22Rv1 (cell line): ENCODE measurements around the gene GABARAPL1.

ENCODE experiments used
- H3K27ac ChIP-seq: fragments of 450-650 bp; 2 replicates; pipeline ENCODE4 v1.5.1; 2017
- ZFX ChIP-seq: fragments of 450-650 bp; IDR thresholded peaks from 2 replicates; pipeline ENCODE4 v1.6.1; 2017; ENCODE audit warnings: antibody characterized with exemption, borderline replicate concordance
- TF ChIP-seq, protein P1 (sequence below): fragments of 450-650 bp; IDR thresholded peaks from 2 replicates; pipeline ENCODE4 v1.5.1; 2017; ENCODE audit warnings: mild to moderate bottlenecking

The GABARAPL1 gene

DNA sequence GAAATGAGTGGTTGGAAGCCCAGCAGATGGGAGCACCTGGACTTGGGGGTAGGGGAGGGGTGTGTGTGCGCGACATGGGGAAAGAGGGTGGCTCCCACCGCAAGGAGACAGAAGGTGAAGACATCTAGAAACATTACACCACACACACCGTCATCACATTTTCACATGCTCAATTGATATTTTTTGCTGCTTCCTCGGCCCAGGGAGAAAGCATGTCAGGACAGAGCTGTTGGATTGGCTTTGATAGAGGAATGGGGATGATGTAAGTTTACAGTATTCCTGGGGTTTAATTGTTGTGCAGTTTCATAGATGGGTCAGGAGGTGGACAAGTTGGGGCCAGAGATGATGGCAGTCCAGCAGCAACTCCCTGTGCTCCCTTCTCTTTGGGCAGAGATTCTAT, 9.2 kb downstream of the GABARAPL1 start:
- H3K27ac ChIP-seq, result no peak overlapping the region
- TF ChIP-seq, protein P1, sequence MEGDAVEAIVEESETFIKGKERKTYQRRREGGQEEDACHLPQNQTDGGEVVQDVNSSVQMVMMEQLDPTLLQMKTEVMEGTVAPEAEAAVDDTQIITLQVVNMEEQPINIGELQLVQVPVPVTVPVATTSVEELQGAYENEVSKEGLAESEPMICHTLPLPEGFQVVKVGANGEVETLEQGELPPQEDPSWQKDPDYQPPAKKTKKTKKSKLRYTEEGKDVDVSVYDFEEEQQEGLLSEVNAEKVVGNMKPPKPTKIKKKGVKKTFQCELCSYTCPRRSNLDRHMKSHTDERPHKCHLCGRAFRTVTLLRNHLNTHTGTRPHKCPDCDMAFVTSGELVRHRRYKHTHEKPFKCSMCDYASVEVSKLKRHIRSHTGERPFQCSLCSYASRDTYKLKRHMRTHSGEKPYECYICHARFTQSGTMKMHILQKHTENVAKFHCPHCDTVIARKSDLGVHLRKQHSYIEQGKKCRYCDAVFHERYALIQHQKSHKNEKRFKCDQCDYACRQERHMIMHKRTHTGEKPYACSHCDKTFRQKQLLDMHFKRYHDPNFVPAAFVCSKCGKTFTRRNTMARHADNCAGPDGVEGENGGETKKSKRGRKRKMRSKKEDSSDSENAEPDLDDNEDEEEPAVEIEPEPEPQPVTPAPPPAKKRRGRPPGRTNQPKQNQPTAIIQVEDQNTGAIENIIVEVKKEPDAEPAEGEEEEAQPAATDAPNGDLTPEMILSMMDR, result no peak
- TF ChIP-seq ZFX, result no peak

DNA sequence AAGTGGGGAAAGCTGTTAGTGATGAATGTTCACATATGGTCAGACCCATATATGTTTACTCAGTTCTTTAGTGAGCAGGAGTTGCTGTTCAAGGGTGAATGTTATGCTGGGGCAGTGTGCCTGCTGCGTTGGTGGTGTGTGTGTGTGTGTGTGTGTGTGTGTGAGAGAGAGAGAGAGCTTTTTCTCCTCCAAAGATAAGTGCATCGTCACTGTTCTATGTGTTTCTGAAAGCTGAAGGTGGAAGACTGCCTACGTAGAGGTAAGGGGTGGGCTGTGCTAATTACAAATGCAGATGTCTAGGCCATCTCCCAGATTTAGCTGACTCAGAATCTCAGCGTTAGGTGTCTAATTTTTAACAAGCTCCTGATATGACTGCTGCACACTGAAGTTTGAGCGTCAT, 10.5 kb downstream of the GABARAPL1 start:
- no peak overlapping the region for H3K27ac ChIP-seq
- no peak for TF ChIP-seq ZFX
- TF ChIP-seq, protein P1, result no peak

DNA sequence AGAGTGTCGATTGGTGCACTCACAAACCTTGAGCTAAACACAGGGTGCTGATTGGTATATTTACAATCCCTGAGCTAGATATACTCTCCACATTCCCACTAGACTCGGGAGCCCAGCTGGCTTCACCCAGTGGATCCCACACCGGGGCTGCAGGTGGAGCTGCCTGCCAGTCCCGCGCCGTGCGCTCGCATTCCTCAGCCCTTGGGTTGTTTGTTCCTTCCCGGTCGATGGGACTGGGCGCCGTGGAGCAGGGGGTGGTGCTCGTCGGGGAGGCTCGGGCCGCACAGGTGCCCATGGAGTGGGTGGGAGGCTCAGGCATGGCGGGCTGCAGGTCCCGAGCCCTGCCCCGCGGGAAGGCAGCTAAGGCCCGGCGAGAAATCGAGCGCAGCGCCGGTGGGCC, 12.7 kb downstream of the GABARAPL1 start:
- peak overlapping the region; percentile 71 for H3K27ac ChIP-seq

DNA sequence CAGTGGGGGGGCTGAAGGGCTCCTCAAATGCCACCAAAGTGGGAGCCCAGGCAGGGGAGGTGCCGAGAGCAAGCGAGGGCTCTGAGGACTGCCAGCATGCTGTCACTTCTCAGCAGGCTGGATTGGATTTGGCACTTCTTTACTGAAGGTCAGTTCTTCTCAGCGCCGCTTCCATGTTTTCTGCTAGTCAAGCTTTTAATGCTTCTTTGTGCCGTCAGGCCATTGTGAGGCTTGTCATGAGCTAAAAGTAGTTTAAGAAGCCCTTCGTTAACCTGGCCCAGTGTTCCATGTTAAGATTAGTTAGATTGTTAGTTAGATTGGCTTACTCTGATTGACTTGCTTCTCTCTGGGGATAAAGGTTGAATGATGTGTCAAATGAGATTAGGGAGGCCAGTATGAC, 13.4 kb downstream of the GABARAPL1 start:
- peak overlapping the region; percentile 71 for H3K27ac ChIP-seq
- no peak for TF ChIP-seq ZFX
- TF ChIP-seq, protein P1, result no peak

DNA sequence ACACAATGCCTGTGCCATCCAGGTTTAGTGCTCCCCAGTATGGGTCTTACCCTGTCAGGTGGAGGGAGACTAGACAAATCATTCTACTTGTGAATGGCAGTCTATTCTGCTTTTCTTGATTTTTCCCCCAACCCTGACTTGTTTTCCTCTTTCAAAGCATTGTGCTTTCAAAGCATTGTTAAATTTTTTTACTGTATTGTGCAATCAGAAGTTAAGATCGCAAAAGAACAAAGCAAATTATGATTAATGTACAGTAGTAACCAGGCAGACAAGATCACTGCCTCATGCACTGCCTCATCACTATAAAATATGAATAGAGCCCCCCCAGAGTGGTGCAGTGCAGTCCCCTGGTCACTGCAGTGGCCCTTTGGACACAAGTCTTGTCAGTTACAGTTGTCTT, 14.1 kb downstream of the GABARAPL1 start:
- 0 out of 2 replicates have a peak overlapping the region, but pooled peaks have one; percentile 71 for H3K27ac ChIP-seq
- TF ChIP-seq ZFX, result no peak
- TF ChIP-seq, protein P1, result no peak

DNA sequence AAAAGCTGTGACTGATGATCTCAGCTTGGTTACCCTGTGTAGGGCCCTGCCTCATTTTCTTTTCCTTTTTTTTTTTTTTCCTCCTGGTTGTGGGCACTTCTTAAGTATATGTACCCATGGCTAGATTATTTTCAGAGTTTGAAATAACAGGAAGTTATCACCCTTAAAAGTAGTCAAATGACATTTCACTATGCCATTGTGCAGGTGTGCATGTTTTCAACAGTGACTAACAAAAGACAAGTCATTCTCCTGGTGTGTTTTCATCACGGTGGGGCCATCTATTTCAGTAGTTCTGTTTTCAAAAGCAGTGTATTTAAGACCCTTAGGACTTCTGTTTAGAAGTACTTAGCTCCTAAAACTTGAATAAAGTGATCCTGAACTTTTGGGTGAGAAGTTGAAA, 15.0 kb downstream of the GABARAPL1 start:
- no peak overlapping the region for H3K27ac ChIP-seq
- no peak for TF ChIP-seq ZFX
- TF ChIP-seq, protein P1, result no peak

DNA sequence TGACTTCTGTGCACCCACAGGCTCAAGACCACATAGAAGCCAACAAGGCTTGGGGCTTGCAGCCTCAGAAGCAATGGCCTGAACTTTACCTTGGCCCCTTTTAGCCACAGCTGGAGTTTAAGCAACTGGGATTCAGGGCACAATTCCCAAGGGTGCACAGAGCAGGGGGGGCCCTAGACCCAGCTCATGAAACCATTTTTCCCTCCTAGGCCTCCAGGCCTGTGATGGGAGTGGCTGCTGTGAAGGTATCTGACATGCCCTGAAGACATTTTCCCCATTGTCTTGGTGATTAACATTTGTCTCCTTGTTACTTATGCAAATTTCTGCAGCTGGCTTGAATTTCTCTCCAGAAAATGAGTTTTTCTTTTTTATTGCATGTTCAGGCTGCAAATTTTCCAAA, 21.9 kb downstream of the GABARAPL1 start:
- no peak overlapping the region for H3K27ac ChIP-seq
- no peak for TF ChIP-seq ZFX
- TF ChIP-seq, protein P1, result no peak
